ENCODE measurements around the gene SCN4B.
A peak's percentile ranks its signal among the peaks of the same experiment; 100 is the strongest.
"Not testable (repeated sequence)": the region's sequence is repeated elsewhere in the genome, so short reads cannot be mapped to it uniquely, and the experiment has no call there.

The SCN4B gene

GRCh38 chr11:118184784-118185579, 32.4 kb upstream of the SCN4B start:
- intact Hi-C loops (cut with micrococcal nuclease), result loop anchor here (5.0 kb wide), 1 partner anchor 38 kb away; no protein-coding TSS in a partner anchor

DNA sequence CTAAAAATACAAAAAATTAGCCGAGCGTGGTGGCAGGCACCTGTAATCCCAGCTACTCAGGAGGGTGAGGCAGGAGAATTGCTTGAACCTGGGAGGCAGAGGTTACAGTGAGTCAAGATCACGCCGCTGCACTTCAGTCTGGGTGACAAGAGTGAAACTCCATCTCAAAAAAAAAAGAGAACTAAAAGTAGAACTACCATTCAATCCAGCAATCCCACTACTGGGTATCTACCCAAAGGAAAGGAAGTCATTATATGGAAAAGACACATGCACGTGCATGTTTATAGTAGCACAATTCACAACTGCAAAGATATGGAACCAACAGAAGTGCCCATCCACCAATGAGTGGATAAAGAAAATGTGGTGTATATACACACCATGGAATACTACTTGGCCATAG, 31.1 kb upstream of the SCN4B start:
- not testable (repeated sequence) for H3K36me3 Mint-ChIP-seq (ENCODE audit: low read depth); H3K9me3 Mint-ChIP-seq; H3K4me3 Mint-ChIP-seq
- intact Hi-C loops (cut with micrococcal nuclease), result loop anchor here (5.0 kb wide), 1 partner anchor 36 kb away; no protein-coding TSS in a partner anchor
- H3K27me3 Mint-ChIP-seq, result peaks cover 35% of the 10 kb centered on the region
- H3K27ac Mint-ChIP-seq, result peak overlapping the region; percentile 16
- H3K4me1 Mint-ChIP-seq (ENCODE audit: low read depth), result peaks cover 78% of the 10 kb centered on the region

More at GRCh38 chr11:118184784-118185579, 32.4 kb upstream of the SCN4B start:
- Mint-ChIP-seq H3K4me1 (ENCODE audit: low read depth) (peaks cover 77% of the 10 kb centered on the region), H3K36me3 (ENCODE audit: low read depth) (no peaks in the 10 kb centered on the region), H3K27ac (peak overlapping the region; percentile 44), H3K9me3 (no peaks in the 10 kb centered on the region), H3K4me3 (peak overlapping the region; percentile 24), H3K27me3 (peaks cover 38% of the 10 kb centered on the region)

DNA sequence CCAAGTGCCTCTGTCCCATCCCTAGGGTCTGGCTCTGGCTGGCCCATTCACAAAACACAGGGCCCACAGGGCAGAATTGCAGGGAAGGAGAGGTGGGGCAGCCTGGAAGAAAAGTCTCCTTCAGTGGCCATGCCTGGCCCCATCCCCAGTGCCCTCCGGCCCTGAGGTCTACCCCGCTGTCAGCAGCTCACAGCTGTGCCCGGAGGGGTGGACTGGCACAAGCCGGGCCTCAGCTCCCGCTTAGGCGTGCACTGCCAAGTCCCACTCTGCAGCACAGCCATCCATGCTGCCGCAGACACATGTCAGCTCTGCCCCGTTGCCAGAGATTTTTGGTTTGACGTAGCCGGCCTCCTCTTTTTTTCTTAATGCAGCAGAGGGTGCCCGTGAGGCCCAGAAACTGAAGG, 27.7 kb upstream of the SCN4B start:
- Mint-ChIP-seq H3K27me3 (peaks cover 48% of the 10 kb centered on the region), H3K4me3 (no peak overlapping the region), H3K9me3 (no peaks in the 10 kb centered on the region), H3K4me1 (ENCODE audit: low read depth) (peaks cover 65% of the 10 kb centered on the region), H3K27ac (no peak overlapping the region), H3K36me3 (ENCODE audit: low read depth) (no peaks in the 10 kb centered on the region)
- intact Hi-C loops (cut with micrococcal nuclease), result loop anchor here (5.0 kb wide), 1 partner anchor 33 kb away; no protein-coding TSS in a partner anchor

DNA sequence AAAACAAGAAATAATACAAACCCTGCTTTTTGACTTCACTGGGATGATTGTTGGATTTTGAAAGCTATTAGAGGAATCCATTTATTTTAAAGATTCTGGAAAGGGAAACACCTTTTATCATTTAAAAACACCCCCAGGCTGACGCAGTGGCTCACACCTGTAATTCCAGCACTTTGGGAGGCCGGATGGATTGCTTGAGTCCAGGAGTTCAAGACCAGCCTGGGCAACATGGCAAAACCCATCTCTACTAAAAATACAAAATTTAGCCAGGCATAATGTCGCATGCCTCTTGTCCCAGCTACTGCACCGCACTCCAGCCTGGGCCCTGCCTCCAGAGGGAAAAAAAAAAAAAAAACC, 24.1 kb upstream of the SCN4B start:
- Mint-ChIP-seq H3K9me3 (no peaks in the 10 kb centered on the region), H3K27ac (no peak overlapping the region), H3K4me3 (no peak overlapping the region), H3K27me3 (peaks cover 54% of the 10 kb centered on the region), H3K36me3 (ENCODE audit: low read depth) (no peaks in the 10 kb centered on the region), H3K4me1 (ENCODE audit: low read depth) (peaks cover 46% of the 10 kb centered on the region)
- intact Hi-C loops (cut with micrococcal nuclease), result no loop called here

GRCh38 chr11:118175993-118176777, 23.6 kb upstream of the SCN4B start, which contains the start of gene SCN2B:
Gene SCN2B (minus strand): TSS chr11:118176639. CDS start chr11:118176431, 208 bp downstream.
- Mint-ChIP-seq H3K9me3 (no peaks in the 10 kb centered on the region), H3K4me3 (no peak within 1 kb of the TSS), H3K4me1 (ENCODE audit: low read depth) (peaks cover 47% of the 10 kb centered on the region), H3K27ac (no peak within 1 kb of the TSS), H3K36me3 (ENCODE audit: low read depth) (no peaks in the 10 kb centered on the region), H3K27me3 (peaks cover 54% of the 10 kb centered on the region)
- intact Hi-C loops (cut with micrococcal nuclease), result no loop called here

GRCh38 chr11:118175031-118175992, 22.7 kb upstream of the SCN4B start:
- no peaks in the 10 kb centered on the region for H3K9me3 Mint-ChIP-seq
- H3K4me1 Mint-ChIP-seq (ENCODE audit: low read depth), result peaks cover 39% of the 10 kb centered on the region
- no peak overlapping the region for H3K4me3 Mint-ChIP-seq
- H3K27ac Mint-ChIP-seq, result no peak overlapping the region
- H3K27me3 Mint-ChIP-seq, result peaks cover 52% of the 10 kb centered on the region
- no peaks in the 10 kb centered on the region for H3K36me3 Mint-ChIP-seq (ENCODE audit: low read depth)
- intact Hi-C loops (cut with micrococcal nuclease), result no loop called here

- Mint-ChIP-seq H3K36me3 (ENCODE audit: low read depth) (no peaks in the 10 kb centered on the region), H3K9me3 (no peaks in the 10 kb centered on the region), H3K27ac (no peak overlapping the region), H3K4me1 (ENCODE audit: low read depth) (peaks cover 31% of the 10 kb centered on the region), H3K4me3 (no peak overlapping the region), H3K27me3 (peaks cover 53% of the 10 kb centered on the region)
- intact Hi-C loops (cut with micrococcal nuclease), result no loop called here
These were observed 21.5 kb upstream of the SCN4B start for GRCh38 chr11:118174006-118174567.

DNA sequence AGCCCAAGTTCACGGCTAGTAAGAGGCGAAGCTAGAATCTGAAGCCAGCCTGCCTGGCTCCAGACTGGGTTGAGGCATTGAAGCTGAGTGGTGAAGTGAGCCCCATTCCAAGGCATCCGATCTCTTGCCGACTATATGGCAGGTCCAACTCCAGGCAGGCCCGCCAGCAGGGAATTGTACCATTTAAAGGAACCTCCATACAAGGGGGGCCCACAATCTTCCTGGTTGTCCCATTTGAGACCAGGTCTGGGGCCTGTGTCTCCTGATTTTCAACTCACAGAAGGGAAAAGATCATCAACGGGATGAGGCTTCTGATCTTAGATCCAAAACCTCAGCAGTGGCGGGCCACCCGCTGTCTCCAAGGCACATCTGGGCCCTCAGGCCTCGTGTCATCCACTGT, 19.7 kb upstream of the SCN4B start:
- peaks cover 69% of the 10 kb centered on the region for H3K27me3 Mint-ChIP-seq
- H3K36me3 Mint-ChIP-seq (ENCODE audit: low read depth), result no peaks in the 10 kb centered on the region
- H3K27ac Mint-ChIP-seq, result no peak overlapping the region
- H3K9me3 Mint-ChIP-seq, result no peaks in the 10 kb centered on the region
- peaks cover 31% of the 10 kb centered on the region for H3K4me1 Mint-ChIP-seq (ENCODE audit: low read depth)
- H3K4me3 Mint-ChIP-seq, result no peak overlapping the region
- intact Hi-C loops (cut with micrococcal nuclease), result no loop called here

GRCh38 chr11:118171269-118172062, 18.8 kb upstream of the SCN4B start:
- Mint-ChIP-seq H3K4me3 (no peak overlapping the region), H3K27ac (no peak overlapping the region), H3K4me1 (ENCODE audit: low read depth) (peaks cover 30% of the 10 kb centered on the region), H3K36me3 (ENCODE audit: low read depth) (no peaks in the 10 kb centered on the region), H3K27me3 (peaks cover 74% of the 10 kb centered on the region), H3K9me3 (no peaks in the 10 kb centered on the region)
- intact Hi-C loops (cut with micrococcal nuclease), result no loop called here

DNA sequence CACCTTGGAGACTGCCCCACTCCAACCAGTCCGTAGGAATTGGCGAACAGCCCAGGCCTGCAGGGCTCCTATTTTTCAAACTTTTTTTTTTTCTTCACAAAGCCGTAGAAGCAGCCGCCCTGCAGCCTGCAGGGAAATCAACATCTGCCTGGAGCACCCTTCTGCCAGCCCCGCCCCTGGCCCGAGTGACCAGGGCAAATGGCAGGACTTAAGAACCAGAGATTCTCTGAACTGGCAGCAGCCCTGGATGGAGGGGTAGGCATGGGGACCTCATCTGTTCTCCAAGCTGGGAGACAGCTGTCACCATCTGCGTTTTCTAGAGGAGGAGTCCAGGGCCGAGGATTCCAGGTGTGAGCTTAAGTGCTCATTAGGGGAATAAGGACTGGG, 18.3 kb upstream of the SCN4B start:
- Mint-ChIP-seq H3K36me3 (ENCODE audit: low read depth) (no peaks in the 10 kb centered on the region), H3K4me3 (no peak overlapping the region), H3K4me1 (ENCODE audit: low read depth) (peaks cover 24% of the 10 kb centered on the region), H3K9me3 (no peaks in the 10 kb centered on the region), H3K27ac (no peak overlapping the region), H3K27me3 (peaks cover 70% of the 10 kb centered on the region)
- intact Hi-C loops (cut with micrococcal nuclease), result no loop called here

DNA sequence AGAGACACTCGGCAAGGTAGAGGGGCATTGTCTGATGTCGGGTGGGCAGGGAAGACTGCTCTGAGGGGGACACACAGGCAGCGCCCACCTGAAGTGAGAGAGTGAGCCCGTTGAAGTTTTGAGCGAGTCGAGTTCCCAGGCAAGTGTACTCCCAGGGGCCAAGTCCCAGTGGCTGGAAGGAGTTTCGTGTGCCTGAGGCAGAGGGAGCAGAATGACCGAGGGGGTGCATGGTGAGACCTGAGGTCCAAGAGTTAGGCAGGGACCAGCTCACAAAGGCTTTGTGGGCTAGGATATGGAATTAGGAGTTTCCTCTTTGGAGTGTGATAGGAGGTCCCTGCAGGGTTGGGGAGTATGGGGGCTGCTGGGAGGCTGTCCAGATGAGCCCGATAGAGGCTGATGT, 17.6 kb upstream of the SCN4B start:
- Mint-ChIP-seq H3K36me3 (ENCODE audit: low read depth) (no peaks in the 10 kb centered on the region), H3K27ac (no peak overlapping the region), H3K9me3 (no peaks in the 10 kb centered on the region), H3K27me3 (peaks cover 64% of the 10 kb centered on the region), H3K4me1 (ENCODE audit: low read depth) (peaks cover 18% of the 10 kb centered on the region), H3K4me3 (no peak overlapping the region)
- intact Hi-C loops (cut with micrococcal nuclease), result no loop called here

DNA sequence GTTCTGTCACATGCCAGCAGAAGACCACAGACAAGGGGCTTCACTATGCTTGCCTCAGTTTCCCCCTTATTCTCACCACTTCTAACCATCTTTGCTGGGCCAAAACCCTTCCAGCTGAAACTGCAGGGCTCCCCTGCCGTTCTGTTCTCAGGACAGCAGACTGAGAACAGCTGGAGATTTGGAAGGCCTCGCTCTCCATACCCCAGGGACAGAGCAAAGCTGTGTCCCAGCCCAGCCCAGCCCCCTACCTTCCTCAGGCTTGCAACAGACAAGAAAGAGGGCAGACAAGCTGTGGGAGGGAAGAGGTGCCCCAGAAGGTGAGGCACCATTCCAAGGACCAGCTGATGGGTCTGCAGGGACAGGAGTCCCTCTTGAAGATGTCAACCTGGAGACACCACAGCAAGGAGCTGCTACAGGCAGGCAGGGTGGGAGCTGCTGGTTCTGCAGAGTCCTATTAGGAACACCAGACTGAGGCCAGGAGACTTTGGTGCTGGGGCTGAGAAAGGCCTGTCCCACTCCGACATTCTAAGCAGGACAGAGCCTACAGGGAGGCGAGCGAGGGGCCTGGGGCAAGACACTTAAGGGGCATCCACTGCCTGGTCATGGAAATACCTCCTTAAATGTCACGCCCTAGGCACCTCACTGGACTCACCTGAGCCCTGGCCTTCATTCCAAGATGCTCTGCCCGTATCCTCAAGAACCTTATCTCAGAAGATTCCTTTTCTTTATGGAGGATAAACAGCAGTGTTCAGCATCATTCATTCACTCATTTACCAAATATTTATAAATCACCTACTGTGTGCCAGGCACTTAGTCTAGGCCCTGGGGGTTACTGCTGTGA, 16.9 kb upstream of the SCN4B start:
- H3K27me3 Mint-ChIP-seq, result peaks cover 61% of the 10 kb centered on the region
- no peak overlapping the region for H3K4me3 Mint-ChIP-seq
- H3K36me3 Mint-ChIP-seq (ENCODE audit: low read depth), result no peaks in the 10 kb centered on the region
- intact Hi-C loops (cut with micrococcal nuclease), result no loop called here
- H3K9me3 Mint-ChIP-seq, result no peaks in the 10 kb centered on the region
- no peak overlapping the region for H3K27ac Mint-ChIP-seq
- H3K4me1 Mint-ChIP-seq (ENCODE audit: low read depth), result peaks cover 11% of the 10 kb centered on the region
